Activated naive CD8-positive, alpha-beta T cell (primary cell): Measurements from ENCODE around the gene CDH24.
"Not testable (repeated sequence)": the region's sequence is repeated elsewhere in the genome, so short reads cannot be mapped to it uniquely, and the experiment has no call there.

Source experiments
- H3K27ac Mint-ChIP-seq: one replicate; pipeline ENCODE4 v1.8.0; 2021; ENCODE audit warnings: mixed read lengths
- H3K27me3 Mint-ChIP-seq: one replicate; pipeline ENCODE4 v1.8.0; 2021; ENCODE audit warnings: mixed read lengths
- H3K36me3 Mint-ChIP-seq: one replicate; pipeline ENCODE4 v1.8.0; 2021; ENCODE audit warnings: mixed read lengths
- H3K4me1 Mint-ChIP-seq: one replicate; pipeline ENCODE4 v1.8.0; 2021; ENCODE audit warnings: low read depth, mixed read lengths
- H3K4me3 Mint-ChIP-seq: one replicate; pipeline ENCODE4 v1.8.0; 2021; ENCODE audit warnings: mild to moderate bottlenecking, mixed read lengths
- H3K9me3 Mint-ChIP-seq: one replicate; pipeline ENCODE4 v1.8.0; 2021; ENCODE audit warnings: low read depth, mixed read lengths

Gene CDH24

GRCh38 chr14:23025151-23025814, 32.0 kb downstream of the CDH24 start:
- H3K36me3 Mint-ChIP-seq: peaks cover 26% of the 10 kb centered on the region
- H3K4me1 Mint-ChIP-seq: peaks cover 71% of the 10 kb centered on the region
- peak overlapping the region; percentile 61 for H3K27ac Mint-ChIP-seq
- no peaks in the 10 kb centered on the region for H3K9me3 Mint-ChIP-seq
- peak overlapping the region; percentile 18 for H3K4me3 Mint-ChIP-seq
- H3K27me3 Mint-ChIP-seq: no peaks in the 10 kb centered on the region

DNA sequence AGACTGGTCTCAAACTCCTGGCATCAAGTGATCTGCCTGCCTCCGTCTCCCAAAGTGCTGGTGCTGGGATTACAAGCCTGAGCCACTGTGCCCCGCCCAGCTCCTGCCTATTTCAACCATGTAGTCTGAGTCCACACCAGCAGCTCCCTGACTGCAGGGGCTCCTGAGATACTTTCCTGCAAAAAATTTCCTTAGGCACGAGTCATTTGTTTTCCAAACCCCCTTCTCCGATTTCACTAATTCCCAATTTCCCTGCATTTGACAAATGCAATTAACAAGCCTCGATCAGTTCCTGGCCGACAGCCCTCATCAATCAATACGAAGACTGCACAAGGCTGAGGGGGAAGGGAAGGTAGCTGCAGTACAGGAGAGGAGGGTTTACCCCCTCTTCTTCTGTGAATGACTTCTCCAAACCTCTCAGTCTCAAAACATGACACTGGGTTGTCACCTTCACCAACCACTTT, 32.7 kb downstream of the CDH24 start:
- peaks cover 73% of the 10 kb centered on the region for H3K4me1 Mint-ChIP-seq
- H3K27me3 Mint-ChIP-seq: no peaks in the 10 kb centered on the region
- peaks cover 26% of the 10 kb centered on the region for H3K36me3 Mint-ChIP-seq
- peak overlapping the region; percentile 5 for H3K4me3 Mint-ChIP-seq
- no peaks in the 10 kb centered on the region for H3K9me3 Mint-ChIP-seq
- peak overlapping the region; percentile 61 for H3K27ac Mint-ChIP-seq

DNA sequence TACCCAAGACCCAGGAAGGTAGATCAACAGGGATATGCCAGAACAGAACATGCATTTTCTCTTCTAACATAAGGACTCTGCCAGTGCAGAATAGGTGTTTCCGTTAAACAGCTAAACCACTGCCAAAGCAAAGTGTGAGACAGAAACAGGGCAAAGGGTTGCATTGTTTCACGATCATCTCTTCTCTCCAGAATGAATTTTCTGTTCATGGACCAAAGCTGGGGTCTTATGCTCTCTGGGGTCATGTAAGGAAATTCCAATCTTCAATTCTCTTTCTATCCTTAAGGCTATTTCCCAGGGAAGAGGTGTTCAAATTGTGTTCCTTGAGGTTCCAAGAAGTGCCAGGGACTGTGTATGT, 33.5 kb downstream of the CDH24 start:
- Mint-ChIP-seq H3K27ac (peak overlapping the region; percentile 54), H3K4me1 (peaks cover 65% of the 10 kb centered on the region)

DNA sequence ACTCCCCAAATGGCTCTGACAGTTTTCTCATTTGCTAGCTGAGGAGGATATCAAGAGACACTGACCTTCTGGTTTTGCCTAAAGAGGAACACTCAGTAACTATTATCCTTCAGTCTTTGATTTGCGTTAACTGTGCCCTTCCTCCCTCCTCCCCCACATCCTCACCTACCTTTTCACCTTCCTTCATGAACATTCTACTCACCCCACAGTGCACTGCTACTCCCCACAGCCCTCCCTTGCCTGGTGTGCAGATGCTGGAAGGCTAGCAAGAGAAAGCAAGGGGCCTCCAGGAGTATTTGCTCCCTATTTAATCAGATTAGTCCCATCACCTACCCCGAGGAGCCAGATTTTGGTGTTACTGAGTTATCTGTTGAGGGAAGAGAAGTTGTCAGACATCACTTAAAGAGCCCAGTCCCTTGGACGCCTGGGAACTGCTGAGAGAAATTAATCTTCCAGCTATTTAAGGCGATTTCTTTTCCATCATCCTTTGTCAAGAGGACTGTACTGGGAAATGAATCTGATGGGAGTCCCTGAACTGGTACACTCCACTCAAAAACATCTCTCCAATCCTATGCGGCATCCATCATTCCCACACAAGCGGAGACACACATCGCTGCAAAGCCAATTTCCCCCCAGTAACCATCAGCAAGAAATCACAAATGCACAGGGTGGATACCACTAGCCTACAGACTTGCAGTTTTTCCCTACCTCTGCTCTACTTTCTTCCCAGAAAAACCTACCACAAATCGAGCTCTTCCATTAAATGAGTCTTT, 34.1 kb downstream of the CDH24 start:
- H3K27me3 Mint-ChIP-seq: no peaks in the 10 kb centered on the region
- peak overlapping the region; percentile 47 for H3K27ac Mint-ChIP-seq
- peak overlapping the region; percentile 51 for H3K4me3 Mint-ChIP-seq
- no peaks in the 10 kb centered on the region for H3K9me3 Mint-ChIP-seq
- H3K4me1 Mint-ChIP-seq: peaks cover 61% of the 10 kb centered on the region
- peaks cover 23% of the 10 kb centered on the region for H3K36me3 Mint-ChIP-seq

More for the DNA sequence above, 33.5 kb downstream of the CDH24 start:
- Mint-ChIP-seq H3K36me3 (peaks cover 25% of the 10 kb centered on the region), H3K4me3 (peak overlapping the region; percentile 51), H3K9me3 (no peaks in the 10 kb centered on the region), H3K27me3 (no peaks in the 10 kb centered on the region)

GRCh38 chr14:23021889-23022442, 35.4 kb downstream of the CDH24 start:
- Mint-ChIP-seq H3K27ac (no peak overlapping the region), H3K27me3 (no peaks in the 10 kb centered on the region), H3K9me3 (no peaks in the 10 kb centered on the region), H3K36me3 (peaks cover 19% of the 10 kb centered on the region), H3K4me3 (no peak overlapping the region), H3K4me1 (peaks cover 55% of the 10 kb centered on the region)

DNA sequence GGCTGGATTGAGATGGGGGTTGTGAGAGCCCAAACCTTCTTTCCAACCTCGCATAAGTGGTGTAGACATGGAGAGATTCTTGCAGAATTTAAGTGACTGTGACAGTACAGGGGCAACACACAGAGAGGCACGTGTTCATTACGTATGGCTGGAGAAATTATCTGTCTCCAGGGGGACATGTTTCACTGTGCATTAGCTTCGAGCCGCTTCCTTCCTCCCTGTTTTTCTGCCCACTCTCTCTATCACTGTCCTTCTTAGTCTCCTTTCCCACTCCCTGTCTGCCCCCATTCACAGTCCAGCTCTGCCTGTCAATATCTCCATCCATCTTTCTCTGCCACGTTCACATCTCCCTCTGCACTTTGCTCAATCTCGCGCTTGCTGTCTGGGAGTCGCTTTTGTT, 35.9 kb downstream of the CDH24 start:
- no peak overlapping the region for H3K4me3 Mint-ChIP-seq
- no peak overlapping the region for H3K27ac Mint-ChIP-seq
- no peaks in the 10 kb centered on the region for H3K9me3 Mint-ChIP-seq
- H3K36me3 Mint-ChIP-seq: peaks cover 19% of the 10 kb centered on the region
- H3K4me1 Mint-ChIP-seq: peaks cover 55% of the 10 kb centered on the region
- no peaks in the 10 kb centered on the region for H3K27me3 Mint-ChIP-seq

DNA sequence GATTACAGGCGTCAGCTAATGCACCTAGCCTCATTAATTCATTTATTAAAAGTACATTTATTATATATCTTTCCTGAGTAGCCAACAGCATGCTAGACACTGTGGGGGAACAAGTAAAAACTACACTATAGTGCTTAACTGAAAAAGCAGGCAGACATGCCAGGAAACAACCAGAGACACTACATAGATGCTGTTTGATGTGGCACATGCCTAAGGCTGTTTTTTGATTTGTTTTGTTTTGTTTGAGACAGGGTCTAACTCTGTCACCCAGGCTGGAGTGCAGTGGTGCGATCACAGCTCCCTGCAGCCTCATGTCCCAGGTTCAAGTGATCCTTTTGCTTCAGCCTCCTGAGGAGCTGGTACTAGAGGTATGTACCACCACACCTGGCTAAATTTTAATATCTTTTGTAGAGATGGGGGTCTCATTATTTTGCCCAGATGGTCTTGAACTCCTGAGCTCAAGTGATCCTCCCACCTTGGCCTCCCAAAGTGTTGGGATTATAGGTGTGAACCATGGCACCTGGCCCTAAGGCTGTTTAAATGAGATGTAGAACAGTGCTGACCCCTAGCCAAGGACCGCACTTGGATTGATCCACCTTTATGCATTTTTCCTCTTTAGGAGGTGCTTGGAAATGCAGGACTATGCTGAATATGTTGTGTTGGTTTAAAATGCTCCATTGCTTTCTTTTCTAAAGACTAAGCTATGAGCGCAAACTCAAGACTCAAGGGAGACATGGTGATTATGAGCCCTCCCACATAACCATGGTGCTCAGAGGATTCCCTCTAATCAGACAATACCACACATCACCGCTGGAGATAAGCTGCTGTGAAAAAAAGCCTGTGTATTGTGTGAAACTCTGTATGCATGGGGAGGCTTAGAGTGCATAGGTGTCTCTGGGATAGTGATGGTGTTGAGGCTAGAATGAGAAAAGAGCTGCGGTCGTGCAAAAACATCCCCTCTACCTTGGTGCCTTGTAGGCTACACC, 36.9 kb downstream of the CDH24 start:
- Mint-ChIP-seq H3K4me1 (peaks cover 49% of the 10 kb centered on the region), H3K36me3 (peaks cover 12% of the 10 kb centered on the region), H3K27ac (peak overlapping the region; percentile 59), H3K9me3 (no peaks in the 10 kb centered on the region), H3K27me3 (no peaks in the 10 kb centered on the region), H3K4me3 (no peak overlapping the region)

DNA sequence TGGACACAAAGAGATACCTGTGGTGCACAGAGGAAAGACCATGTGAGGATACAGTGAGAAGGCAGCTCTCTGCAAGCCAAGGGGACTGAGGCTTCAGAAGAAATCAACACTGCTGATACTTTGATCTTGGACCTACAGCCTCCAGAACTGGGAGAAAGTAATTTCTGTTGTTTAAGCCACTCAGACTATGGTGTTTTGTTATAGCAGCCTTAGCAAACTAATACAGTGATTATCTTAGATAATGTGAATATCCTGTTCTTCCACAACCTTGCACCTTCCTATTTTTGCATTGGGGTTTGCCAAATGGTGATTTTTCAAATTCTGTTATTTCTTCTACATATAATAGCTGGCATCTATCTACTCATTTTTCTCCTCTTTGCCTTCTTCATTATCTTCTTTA, 39.2 kb downstream of the CDH24 start:
- no peaks in the 10 kb centered on the region for H3K9me3 Mint-ChIP-seq
- peaks cover 27% of the 10 kb centered on the region for H3K4me1 Mint-ChIP-seq
- H3K27ac Mint-ChIP-seq: no peak overlapping the region
- H3K27me3 Mint-ChIP-seq: no peaks in the 10 kb centered on the region
- H3K36me3 Mint-ChIP-seq: no peaks in the 10 kb centered on the region
- no peak overlapping the region for H3K4me3 Mint-ChIP-seq

- Mint-ChIP-seq H3K36me3 (no peaks in the 10 kb centered on the region), H3K9me3 (no peaks in the 10 kb centered on the region), H3K27ac (no peak overlapping the region), H3K4me1 (peaks cover 21% of the 10 kb centered on the region), H3K27me3 (no peaks in the 10 kb centered on the region), H3K4me3 (no peak overlapping the region)
Observed at GRCh38 chr14:23017091-23017490, 40.2 kb downstream of the CDH24 start.

DNA sequence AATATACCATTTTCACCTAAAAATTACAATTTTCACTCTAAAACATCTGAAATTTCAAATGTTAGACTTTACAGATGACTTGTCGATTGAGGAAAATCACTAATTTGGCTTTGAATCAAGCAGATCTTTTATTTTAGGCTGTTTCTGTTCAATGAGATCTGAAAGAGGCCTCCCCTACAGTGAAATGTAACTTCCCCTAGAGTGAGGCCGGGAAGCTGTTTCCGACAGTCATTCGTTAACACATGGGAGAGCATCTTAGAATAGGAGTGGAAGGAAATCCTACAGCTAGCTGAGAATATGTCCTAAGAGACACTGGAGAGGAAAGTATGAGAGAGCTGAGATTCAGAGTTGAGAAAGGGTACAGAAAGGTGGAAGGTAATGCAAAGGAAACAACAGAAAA, 41.7 kb downstream of the CDH24 start:
- no peak overlapping the region for H3K4me3 Mint-ChIP-seq
- no peaks in the 10 kb centered on the region for H3K27me3 Mint-ChIP-seq
- H3K36me3 Mint-ChIP-seq: no peaks in the 10 kb centered on the region
- H3K4me1 Mint-ChIP-seq: peaks cover 9% of the 10 kb centered on the region
- H3K27ac Mint-ChIP-seq: no peak overlapping the region
- H3K9me3 Mint-ChIP-seq: no peaks in the 10 kb centered on the region

DNA sequence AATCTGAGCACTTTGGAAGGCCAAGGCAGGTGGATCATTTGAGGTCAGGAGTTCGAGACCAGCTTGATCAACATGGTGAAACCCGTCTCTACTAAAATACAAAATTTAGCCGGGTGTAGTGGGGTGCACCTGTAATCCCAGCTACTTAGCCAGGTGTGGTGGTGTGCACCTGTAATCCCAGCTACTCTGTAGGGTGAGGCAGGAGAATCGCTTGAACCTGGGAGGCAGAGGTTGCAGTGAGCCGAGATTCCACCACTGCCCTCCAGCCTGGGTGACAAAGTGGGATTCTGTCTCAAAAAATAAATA, 43.6 kb downstream of the CDH24 start:
- H3K4me3 Mint-ChIP-seq, H3K36me3 Mint-ChIP-seq, H3K27me3 Mint-ChIP-seq, H3K9me3 Mint-ChIP-seq, H3K27ac Mint-ChIP-seq: not testable (repeated sequence)
- peaks cover 20% of the 10 kb centered on the region for H3K4me1 Mint-ChIP-seq

DNA sequence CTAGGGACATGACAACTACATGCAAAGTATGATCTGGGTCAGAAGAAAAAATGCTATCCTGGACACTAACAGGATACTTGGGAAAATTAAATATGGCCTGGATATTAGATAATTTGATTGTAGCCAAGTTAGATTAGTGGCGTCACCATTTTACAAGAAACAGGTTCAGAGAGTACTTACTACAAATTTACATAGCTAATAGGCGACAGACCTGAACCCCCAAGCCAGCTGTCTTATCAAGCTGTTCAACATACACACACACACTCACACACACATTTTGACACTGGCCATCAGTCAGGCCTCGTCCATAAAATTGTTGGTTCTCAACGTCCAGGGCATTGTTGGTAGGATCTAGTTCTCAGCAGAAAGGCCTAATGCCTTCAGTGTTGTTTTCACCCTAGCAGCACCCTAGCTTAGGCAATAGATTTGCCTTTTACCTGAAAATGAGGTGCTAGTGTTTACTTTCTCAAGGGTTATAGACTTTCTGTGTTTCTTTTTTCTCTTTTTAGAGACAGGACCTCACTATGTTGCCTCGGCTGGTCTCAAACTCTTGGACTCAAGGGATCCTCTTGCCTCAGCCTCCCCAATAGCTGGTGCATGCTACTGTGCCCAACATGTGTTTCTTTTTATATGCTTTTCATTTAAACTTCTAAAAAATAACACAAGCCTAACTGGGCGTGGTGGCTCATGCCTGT, 44.1 kb downstream of the CDH24 start:
- Mint-ChIP-seq H3K9me3 (no peaks in the 10 kb centered on the region), H3K4me1 (peaks cover 25% of the 10 kb centered on the region), H3K4me3 (no peak overlapping the region), H3K36me3 (no peaks in the 10 kb centered on the region), H3K27me3 (no peaks in the 10 kb centered on the region), H3K27ac (no peak overlapping the region)

DNA sequence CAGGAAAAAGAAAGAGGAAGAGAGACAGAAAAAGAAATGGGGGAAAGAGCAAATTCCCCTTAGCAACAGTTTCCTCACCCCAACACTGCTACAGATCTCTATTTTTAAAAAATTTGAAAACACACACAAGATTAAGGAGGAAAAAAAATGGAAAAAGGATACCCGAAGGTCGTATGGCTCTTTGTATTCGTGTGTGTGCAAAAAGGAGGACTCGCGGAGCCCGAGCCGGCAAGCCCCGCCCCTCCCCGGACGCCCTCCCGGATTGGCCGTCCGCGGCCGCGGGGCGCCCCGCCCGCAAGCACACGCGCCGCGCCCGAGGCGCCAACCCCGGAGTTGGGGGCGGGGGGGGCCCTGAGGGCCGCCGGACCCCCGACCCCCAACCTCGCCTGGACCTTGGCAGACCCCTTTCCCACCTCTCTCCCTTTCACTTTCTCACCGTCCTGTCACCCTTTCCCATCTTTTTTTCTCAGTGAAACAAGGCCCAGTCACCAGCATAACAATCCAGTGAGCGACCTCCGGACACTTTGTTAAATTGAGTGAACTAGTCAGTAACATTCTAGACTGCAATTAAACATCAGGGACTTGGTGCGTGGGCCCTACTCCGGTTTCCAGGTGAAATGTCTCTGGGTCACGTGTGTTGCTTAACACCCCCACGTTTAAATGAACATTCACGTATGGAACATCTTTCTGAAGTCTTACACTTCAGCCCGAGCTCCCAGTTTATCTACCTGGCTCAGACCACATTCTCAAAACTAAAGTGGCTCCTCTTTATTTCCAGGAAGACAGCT, 47.2 kb downstream of the CDH24 start, which contains the start of gene C14orf93:
TSS of gene C14orf93 (minus strand) at position 205 of the 788 bp plus-strand sequence. CDS start 11,120 bp downstream, outside the sequence.
- Mint-ChIP-seq H3K36me3 (no peaks in the 10 kb centered on the region), H3K4me1 (peaks cover 47% of the 10 kb centered on the region), H3K4me3 (peak within 1 kb of the TSS; percentile 93), H3K27ac (peak within 1 kb of the TSS; percentile 95), H3K9me3 (no peaks in the 10 kb centered on the region), H3K27me3 (no peaks in the 10 kb centered on the region)
